ENCODE results near the gene CCDC167. TPM values are rescaled to one million over a fixed set of nuclear protein-coding genes. Genes with fewer than 3 reads are reported as not detected.

The CCDC167 gene
- total RNA-seq, 2 experiments from 2014 or later: 81.4 to 138 TPM

- Histone ChIP-seq H3K4me2 (ENCODE audit: low read length) (no peak overlapping the region), H3K79me2 (ENCODE audit: insufficient read depth, low read depth, low read length) (no peaks in the 10 kb centered on the region), H3K27ac (ENCODE audit: low read depth, low read length, poor library complexity, severe bottlenecking) (no peak overlapping the region), H3K36me3 (ENCODE audit: insufficient read depth, low read length) (peaks cover 92% of the 10 kb centered on the region), H2AFZ (ENCODE audit: low read length) (no peak overlapping the region), H4K20me1 (ENCODE audit: insufficient read depth, low read length) (no peaks in the 10 kb centered on the region), H3K4me3 (ENCODE audit: low read depth, low read length, poor library complexity, severe bottlenecking) (no peak overlapping the region), H3K9me2 (ENCODE audit: insufficient read depth, low read length) (no peaks in the 10 kb centered on the region), H3K9me3 (ENCODE audit: low read length) (no peaks in the 10 kb centered on the region), H3K4me1 (ENCODE audit: insufficient read depth, low read length, poor library complexity, severe bottlenecking) (no peaks in the 10 kb centered on the region)
- no TSS peak for BruUV-seq (replicated peaks)
- ChIA-PET CTCF (ENCODE audit: unreplicated experiment) (interaction anchor here (0.6 kb wide), 1 partner anchor 40 kb away, joined by 3 read pairs; no protein-coding TSS in a partner anchor), POLR2A (interaction anchor here (0.6 kb wide), 1 partner anchor 920 kb away, joined by 3 read pairs; no protein-coding TSS in a partner anchor)
- TF ChIP-seq, protein P1, sequence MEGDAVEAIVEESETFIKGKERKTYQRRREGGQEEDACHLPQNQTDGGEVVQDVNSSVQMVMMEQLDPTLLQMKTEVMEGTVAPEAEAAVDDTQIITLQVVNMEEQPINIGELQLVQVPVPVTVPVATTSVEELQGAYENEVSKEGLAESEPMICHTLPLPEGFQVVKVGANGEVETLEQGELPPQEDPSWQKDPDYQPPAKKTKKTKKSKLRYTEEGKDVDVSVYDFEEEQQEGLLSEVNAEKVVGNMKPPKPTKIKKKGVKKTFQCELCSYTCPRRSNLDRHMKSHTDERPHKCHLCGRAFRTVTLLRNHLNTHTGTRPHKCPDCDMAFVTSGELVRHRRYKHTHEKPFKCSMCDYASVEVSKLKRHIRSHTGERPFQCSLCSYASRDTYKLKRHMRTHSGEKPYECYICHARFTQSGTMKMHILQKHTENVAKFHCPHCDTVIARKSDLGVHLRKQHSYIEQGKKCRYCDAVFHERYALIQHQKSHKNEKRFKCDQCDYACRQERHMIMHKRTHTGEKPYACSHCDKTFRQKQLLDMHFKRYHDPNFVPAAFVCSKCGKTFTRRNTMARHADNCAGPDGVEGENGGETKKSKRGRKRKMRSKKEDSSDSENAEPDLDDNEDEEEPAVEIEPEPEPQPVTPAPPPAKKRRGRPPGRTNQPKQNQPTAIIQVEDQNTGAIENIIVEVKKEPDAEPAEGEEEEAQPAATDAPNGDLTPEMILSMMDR (conservative IDR thresholded peaks at IDR 0.05; ENCODE audit: low read length): no peak
- TF ChIP-seq EZH2phosphoT487 (IDR thresholded peaks at IDR 0.05; ENCODE audit: borderline replicate concordance, low read depth, low read length): no peak
- intact Hi-C loops (cut with micrococcal nuclease; ENCODE audit: unreplicated experiment): no loop called here
- DNase-seq (ENCODE audit: low spot score): no peak
These were observed 20.9 kb downstream of the CCDC167 start for GRCh38 chr6:37478827-37479226.

DNA sequence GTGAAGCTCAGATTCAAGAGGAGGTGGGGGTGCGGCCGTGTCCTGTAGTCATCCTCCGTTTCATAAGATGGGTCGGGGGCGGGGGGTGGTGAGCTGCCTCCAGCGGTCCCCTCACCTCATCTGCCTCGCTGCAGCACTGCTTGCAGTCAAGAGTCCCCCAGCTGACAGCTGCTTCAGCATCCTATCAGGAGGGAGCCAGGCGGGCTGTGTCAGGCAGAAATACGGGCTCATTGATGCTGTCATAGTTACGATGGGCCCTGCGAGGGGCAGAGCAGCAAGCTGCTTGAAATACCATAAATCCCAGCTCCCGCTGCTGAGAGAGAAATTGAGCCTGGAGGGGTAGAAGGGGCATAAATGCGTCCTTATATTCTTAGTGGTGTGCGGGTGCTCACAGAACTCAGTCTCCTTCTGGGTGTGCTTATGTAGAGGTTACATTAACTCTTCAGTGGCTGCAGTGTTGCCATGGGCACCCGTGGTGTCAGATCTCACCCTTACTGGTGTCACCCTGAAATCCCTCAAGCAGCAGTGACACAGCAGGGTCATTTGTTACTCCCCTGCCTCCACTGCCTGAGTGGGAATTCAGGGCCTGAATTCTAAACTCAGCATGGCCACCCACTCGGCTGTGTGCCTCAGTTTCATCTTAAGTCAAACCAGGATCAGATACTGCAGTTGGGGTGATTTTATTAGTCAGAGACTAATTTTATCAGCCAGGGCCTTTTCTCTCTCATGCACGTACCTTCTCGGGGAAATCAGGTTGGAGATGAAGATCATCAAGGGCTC is 21.8 kb downstream of the CCDC167 start:
- Histone ChIP-seq H3K4me2 (ENCODE audit: low read length) (no peak overlapping the region), H3K79me2 (ENCODE audit: insufficient read depth, low read depth, low read length) (no peaks in the 10 kb centered on the region), H3K9me3 (ENCODE audit: low read length) (no peaks in the 10 kb centered on the region), H3K9me2 (ENCODE audit: insufficient read depth, low read length) (no peaks in the 10 kb centered on the region), H3K36me3 (ENCODE audit: insufficient read depth, low read length) (peaks cover 93% of the 10 kb centered on the region), H2AFZ (ENCODE audit: low read length) (no peak overlapping the region), H4K20me1 (ENCODE audit: insufficient read depth, low read length) (no peaks in the 10 kb centered on the region), H3K27ac (ENCODE audit: low read depth, low read length, poor library complexity, severe bottlenecking) (no peak overlapping the region), H3K4me3 (ENCODE audit: low read depth, low read length, poor library complexity, severe bottlenecking) (no peak overlapping the region), H3K4me1 (ENCODE audit: insufficient read depth, low read length, poor library complexity, severe bottlenecking) (no peaks in the 10 kb centered on the region)
- no peak for DNase-seq (ENCODE audit: low spot score)
- intact Hi-C loops (cut with micrococcal nuclease; ENCODE audit: unreplicated experiment): no loop called here
- BruUV-seq (replicated peaks): no TSS peak
- ChIA-PET POLR2A (interaction anchor here (0.5 to 0.6 kb wide), 3 partner anchors 265 to 921 kb away, joined by 3 read pairs; no protein-coding TSS in a partner anchor), CTCF (ENCODE audit: unreplicated experiment) (no interaction called here)
- no peak for TF ChIP-seq EZH2phosphoT487 (IDR thresholded peaks at IDR 0.05; ENCODE audit: borderline replicate concordance, low read depth, low read length)
- TF ChIP-seq, protein P1 (conservative IDR thresholded peaks at IDR 0.05; ENCODE audit: low read length): no peak

DNA sequence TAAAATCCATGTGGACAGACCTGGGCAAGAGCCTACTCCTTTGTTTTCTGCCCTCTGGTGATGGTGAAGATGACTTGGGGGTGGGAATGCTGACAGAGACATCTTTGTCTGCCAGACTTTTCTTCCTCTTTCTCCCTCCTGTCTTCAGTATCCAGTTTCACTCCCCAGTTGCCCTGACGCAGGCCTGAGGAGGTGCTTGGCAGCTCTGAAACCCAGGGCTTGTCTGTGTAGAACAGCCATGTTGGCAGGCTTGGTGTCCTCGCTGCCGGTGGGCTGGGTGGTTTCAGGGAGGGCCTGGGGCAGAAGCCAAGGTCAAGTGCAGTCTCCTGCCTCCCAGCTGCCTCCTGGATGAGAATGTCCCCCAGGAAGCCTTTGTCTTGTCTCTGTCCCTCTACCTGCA is 22.5 kb downstream of the CCDC167 start:
- peaks cover 94% of the 10 kb centered on the region for H3K36me3 ChIP-seq (ENCODE audit: insufficient read depth, low read length)
- no peaks in the 10 kb centered on the region for H3K79me2 ChIP-seq (ENCODE audit: insufficient read depth, low read depth, low read length)
- H3K4me2 ChIP-seq (ENCODE audit: low read length): no peak overlapping the region
- no peak overlapping the region for H3K27ac ChIP-seq (ENCODE audit: low read depth, low read length, poor library complexity, severe bottlenecking)
- no peak overlapping the region for H2AFZ ChIP-seq (ENCODE audit: low read length)
- DNase-seq (ENCODE audit: low spot score): no peak
- no peak overlapping the region for H3K4me3 ChIP-seq (ENCODE audit: low read depth, low read length, poor library complexity, severe bottlenecking)
- BruUV-seq (replicated peaks): no TSS peak
- ChIA-PET POLR2A (no interaction called here), CTCF (ENCODE audit: unreplicated experiment) (no interaction called here)
- no peaks in the 10 kb centered on the region for H3K4me1 ChIP-seq (ENCODE audit: insufficient read depth, low read length, poor library complexity, severe bottlenecking)
- TF ChIP-seq EZH2phosphoT487 (IDR thresholded peaks at IDR 0.05; ENCODE audit: borderline replicate concordance, low read depth, low read length): no peak
- TF ChIP-seq, protein P1 (conservative IDR thresholded peaks at IDR 0.05; ENCODE audit: low read length): no peak
- intact Hi-C loops (cut with micrococcal nuclease; ENCODE audit: unreplicated experiment): no loop called here
- no peaks in the 10 kb centered on the region for H3K9me2 ChIP-seq (ENCODE audit: insufficient read depth, low read length)
- no peaks in the 10 kb centered on the region for H3K9me3 ChIP-seq (ENCODE audit: low read length)
- H4K20me1 ChIP-seq (ENCODE audit: insufficient read depth, low read length): no peaks in the 10 kb centered on the region

All from OCI-LY7 (cell line).